ENCODE results near the gene CALN1. TPM values are rescaled to one million over a fixed set of nuclear protein-coding genes. Genes with fewer than 3 reads are reported as not detected.

The CALN1 gene
- total and polyA plus RNA-seq, 9 of the 15 experiments (the other 6 are each of a cell fraction or from before 2014, with no cell fraction given): 1.4 to 7.5 (median 3.3) TPM

GRCh38 chr7:71735961-71736556 is 676.1 kb downstream of the CALN1 start:
- peaks cover 3 to 4% of the 10 kb centered on the region in 2 experiments; a peak in 2 of 5 replicates for H3K27me3 ChIP-seq (ENCODE audit: control insufficient read depth in 2 of 2, insufficient read depth in 2 of 2, low read length in 2 of 2)
- H3K9me1 ChIP-seq (ENCODE audit: control insufficient read depth, insufficient read depth, low read length): no peaks in the 10 kb centered on the region
- ATAC-seq: peak; percentile 88
- H3K4me1 ChIP-seq (replicated peaks in 1 of 2; ENCODE audit: control insufficient read depth in 2 of 2, insufficient read depth in 2 of 2, low read length in 2 of 2): peaks cover 0 to 4% of the 10 kb centered on the region in 2 experiments; a peak in 1 of 5 replicates
- ChIA-PET POLR2A (no interaction called here), CTCF (ENCODE audit: low intra/inter-chr PET ratio) (interaction anchor here (0.6 to 2.3 kb wide), 3 partner anchors 12 to 906 kb away, joined by 3 to 14 read pairs (median 4); no protein-coding TSS in a partner anchor)
- no peak overlapping the region for H3K27ac ChIP-seq (ENCODE audit: extremely low read depth, low read depth, low read length)
- peak; percentile 97 for FAIRE-seq
- H3K9me3 ChIP-seq (replicated peaks; ENCODE audit: control insufficient read depth, insufficient read depth, low read depth, low read length): no peaks in the 10 kb centered on the region
- no peak overlapping the region for H3K4me2 ChIP-seq (ENCODE audit: insufficient read depth, low read length)
- no peaks in the 10 kb centered on the region for H3K79me2 ChIP-seq (ENCODE audit: control insufficient read depth, insufficient read depth, low read length)
- peak; percentile 56 to 79 (median 65) for DNase-seq (ENCODE audit: extremely low read depth in 1 of 4, low spot score in 3 of 4)
- in situ Hi-C loops (cut with MboI) (loop anchor here (5.0 kb wide), 1 partner anchor 879 kb away; no protein-coding TSS in a partner anchor), intact Hi-C loops (cut with micrococcal nuclease) (loop anchor here (2.0 kb wide), 1 partner anchor 907 kb away; no protein-coding TSS in a partner anchor)
- H3K36me3 ChIP-seq (ENCODE audit: control insufficient read depth, insufficient read depth, low read length): no peaks in the 10 kb centered on the region
- BruUV-seq (replicated peaks): no TSS peak
- H3K9ac ChIP-seq (ENCODE audit: insufficient read depth in 1 of 2, low read depth in 2 of 2, low read length in 2 of 2): no peak overlapping the region
- no peaks in the 10 kb centered on the region for H4K20me1 ChIP-seq (replicated peaks; ENCODE audit: control insufficient read depth, insufficient read depth, low read length)
- WGBS (ENCODE audit: insufficient coverage, low coverage, missing lambda C conversion rate): 6% methylated on average over 7 of the region's 7 CpGs
- H2AFZ ChIP-seq (ENCODE audit: low read depth, low read length): no peak overlapping the region
- no peak overlapping the region for H3K4me3 ChIP-seq
- no peak for TF ChIP-seq ID3 (CRISPR knock-in tag; IDR thresholded peaks at IDR 0.05)
- TF ChIP-seq ID3 (tag; IDR thresholded peaks at IDR 0.05): no peak
- TF ChIP-seq, protein P1, sequence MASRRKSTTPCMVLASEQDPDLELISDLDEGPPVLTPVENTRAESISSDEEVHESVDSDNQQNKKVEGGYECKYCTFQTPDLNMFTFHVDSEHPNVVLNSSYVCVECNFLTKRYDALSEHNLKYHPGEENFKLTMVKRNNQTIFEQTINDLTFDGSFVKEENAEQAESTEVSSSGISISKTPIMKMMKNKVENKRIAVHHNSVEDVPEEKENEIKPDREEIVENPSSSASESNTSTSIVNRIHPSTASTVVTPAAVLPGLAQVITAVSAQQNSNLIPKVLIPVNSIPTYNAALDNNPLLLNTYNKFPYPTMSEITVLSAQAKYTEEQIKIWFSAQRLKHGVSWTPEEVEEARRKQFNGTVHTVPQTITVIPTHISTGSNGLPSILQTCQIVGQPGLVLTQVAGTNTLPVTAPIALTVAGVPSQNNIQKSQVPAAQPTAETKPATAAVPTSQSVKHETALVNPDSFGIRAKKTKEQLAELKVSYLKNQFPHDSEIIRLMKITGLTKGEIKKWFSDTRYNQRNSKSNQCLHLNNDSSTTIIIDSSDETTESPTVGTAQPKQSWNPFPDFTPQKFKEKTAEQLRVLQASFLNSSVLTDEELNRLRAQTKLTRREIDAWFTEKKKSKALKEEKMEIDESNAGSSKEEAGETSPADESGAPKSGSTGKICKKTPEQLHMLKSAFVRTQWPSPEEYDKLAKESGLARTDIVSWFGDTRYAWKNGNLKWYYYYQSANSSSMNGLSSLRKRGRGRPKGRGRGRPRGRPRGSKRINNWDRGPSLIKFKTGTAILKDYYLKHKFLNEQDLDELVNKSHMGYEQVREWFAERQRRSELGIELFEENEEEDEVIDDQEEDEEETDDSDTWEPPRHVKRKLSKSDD (conservative IDR thresholded peaks at IDR 0.05; ENCODE audit: low read length): no peak
- TF ChIP-seq, protein P2, sequence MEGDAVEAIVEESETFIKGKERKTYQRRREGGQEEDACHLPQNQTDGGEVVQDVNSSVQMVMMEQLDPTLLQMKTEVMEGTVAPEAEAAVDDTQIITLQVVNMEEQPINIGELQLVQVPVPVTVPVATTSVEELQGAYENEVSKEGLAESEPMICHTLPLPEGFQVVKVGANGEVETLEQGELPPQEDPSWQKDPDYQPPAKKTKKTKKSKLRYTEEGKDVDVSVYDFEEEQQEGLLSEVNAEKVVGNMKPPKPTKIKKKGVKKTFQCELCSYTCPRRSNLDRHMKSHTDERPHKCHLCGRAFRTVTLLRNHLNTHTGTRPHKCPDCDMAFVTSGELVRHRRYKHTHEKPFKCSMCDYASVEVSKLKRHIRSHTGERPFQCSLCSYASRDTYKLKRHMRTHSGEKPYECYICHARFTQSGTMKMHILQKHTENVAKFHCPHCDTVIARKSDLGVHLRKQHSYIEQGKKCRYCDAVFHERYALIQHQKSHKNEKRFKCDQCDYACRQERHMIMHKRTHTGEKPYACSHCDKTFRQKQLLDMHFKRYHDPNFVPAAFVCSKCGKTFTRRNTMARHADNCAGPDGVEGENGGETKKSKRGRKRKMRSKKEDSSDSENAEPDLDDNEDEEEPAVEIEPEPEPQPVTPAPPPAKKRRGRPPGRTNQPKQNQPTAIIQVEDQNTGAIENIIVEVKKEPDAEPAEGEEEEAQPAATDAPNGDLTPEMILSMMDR (IDR thresholded peaks at IDR 0.05 in 2 of 3, conservative IDR thresholded peaks at IDR 0.05 in 1 of 3; ENCODE audit: insufficient read depth in 2 of 3, low read depth in 1 of 3, low read length in 3 of 3): peak; percentile 80 to 89 (median 83)
- TF ChIP-seq IRF2 (CRISPR knock-in tag; IDR thresholded peaks at IDR 0.05): no peak
- TF ChIP-seq PHTF2 (CRISPR knock-in tag; IDR thresholded peaks at IDR 0.05): no peak
- TF ChIP-seq CBFA2T2 (conservative IDR thresholded peaks at IDR 0.05): no peak
- no peak for TF ChIP-seq STAT5B (CRISPR knock-in tag; IDR thresholded peaks at IDR 0.05)
- no peak for TF ChIP-seq SNAPC5 (CRISPR knock-in tag; IDR thresholded peaks at IDR 0.05)
- TF ChIP-seq STAG1 (CRISPR knock-in tag; IDR thresholded peaks at IDR 0.05; ENCODE audit: borderline replicate concordance): peak; percentile 30; the same call in 1 of the 2 replicates
- TF ChIP-seq, protein P3, sequence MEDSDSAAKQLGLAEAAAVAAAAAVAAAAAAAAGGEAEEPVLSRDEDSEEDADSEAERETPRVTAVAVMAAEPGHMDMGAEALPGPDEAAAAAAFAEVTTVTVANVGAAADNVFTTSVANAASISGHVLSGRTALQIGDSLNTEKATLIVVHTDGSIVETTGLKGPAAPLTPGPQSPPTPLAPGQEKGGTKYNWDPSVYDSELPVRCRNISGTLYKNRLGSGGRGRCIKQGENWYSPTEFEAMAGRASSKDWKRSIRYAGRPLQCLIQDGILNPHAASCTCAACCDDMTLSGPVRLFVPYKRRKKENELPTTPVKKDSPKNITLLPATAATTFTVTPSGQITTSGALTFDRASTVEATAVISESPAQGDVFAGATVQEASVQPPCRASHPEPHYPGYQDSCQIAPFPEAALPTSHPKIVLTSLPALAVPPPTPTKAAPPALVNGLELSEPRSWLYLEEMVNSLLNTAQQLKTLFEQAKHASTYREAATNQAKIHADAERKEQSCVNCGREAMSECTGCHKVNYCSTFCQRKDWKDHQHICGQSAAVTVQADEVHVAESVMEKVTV (CRISPR knock-in tag; IDR thresholded peaks at IDR 0.05): peak; percentile 54; the same call in 1 of the 2 replicates
- no peak for TF ChIP-seq ETV1 (tag; conservative IDR thresholded peaks at IDR 0.05; ENCODE audit: low read depth)
- TF ChIP-seq SRF (CRISPR knock-in tag; IDR thresholded peaks at IDR 0.05): no peak
- peak; percentile 77 for TF ChIP-seq SMC3 (conservative IDR thresholded peaks at IDR 0.05; ENCODE audit: insufficient read depth, low read depth, low read length)
- TF ChIP-seq SMAD3 (CRISPR knock-in tag; conservative IDR thresholded peaks at IDR 0.05): no peak
